Measurements from ENCODE around the gene GABRD. TPM values are rescaled to one million over a fixed set of nuclear protein-coding genes. Genes with fewer than 3 reads are reported as not detected.
"Not testable (repeated sequence)": the region's sequence is repeated elsewhere in the genome, so short reads cannot be mapped to it uniquely, and the experiment has no call there.

GABRD gene
- total and polyA plus RNA-seq, 10 donors: 0.35 to 1.2 (median 0.94) TPM; not detected in 3

DNA sequence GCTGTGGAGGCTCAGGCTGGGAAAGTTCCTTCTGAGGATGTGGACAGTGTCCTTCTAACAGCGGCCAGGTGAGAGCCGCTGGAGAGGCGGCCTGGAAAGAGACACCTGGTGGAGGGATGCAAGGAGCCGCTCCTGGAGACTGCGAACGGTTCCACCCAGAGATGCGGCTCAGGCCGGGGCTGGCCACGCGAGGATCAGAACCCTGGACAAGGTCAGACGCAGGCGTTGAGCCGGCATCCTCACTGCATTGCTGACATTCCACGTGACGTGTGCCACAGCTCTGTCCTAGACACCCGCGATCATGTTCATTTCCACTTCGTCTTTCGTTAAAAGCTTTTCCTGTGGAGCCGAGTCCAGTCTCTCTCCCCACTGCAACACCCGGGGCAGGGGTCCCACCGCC lies 44.3 kb upstream of the GABRD start:
- TF ChIP-seq POLR2A (IDR thresholded peaks at IDR 0.05) (no peak), POLR2AphosphoS5 (IDR thresholded peaks at IDR 0.05) (no peak)
- TF ChIP-seq, protein P1, sequence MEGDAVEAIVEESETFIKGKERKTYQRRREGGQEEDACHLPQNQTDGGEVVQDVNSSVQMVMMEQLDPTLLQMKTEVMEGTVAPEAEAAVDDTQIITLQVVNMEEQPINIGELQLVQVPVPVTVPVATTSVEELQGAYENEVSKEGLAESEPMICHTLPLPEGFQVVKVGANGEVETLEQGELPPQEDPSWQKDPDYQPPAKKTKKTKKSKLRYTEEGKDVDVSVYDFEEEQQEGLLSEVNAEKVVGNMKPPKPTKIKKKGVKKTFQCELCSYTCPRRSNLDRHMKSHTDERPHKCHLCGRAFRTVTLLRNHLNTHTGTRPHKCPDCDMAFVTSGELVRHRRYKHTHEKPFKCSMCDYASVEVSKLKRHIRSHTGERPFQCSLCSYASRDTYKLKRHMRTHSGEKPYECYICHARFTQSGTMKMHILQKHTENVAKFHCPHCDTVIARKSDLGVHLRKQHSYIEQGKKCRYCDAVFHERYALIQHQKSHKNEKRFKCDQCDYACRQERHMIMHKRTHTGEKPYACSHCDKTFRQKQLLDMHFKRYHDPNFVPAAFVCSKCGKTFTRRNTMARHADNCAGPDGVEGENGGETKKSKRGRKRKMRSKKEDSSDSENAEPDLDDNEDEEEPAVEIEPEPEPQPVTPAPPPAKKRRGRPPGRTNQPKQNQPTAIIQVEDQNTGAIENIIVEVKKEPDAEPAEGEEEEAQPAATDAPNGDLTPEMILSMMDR (IDR thresholded peaks at IDR 0.05 in 8 of 11, conservative IDR thresholded peaks at IDR 0.05 in 3 of 11): no peak
- Histone ChIP-seq H3K27ac (no peak overlapping the region), H3K27me3 (replicated peaks in 1 of 7) (peaks cover 0 to 38% (median 0%) of the 10 kb centered on the region in 7 donors), H3K4me3 (no peak overlapping the region), H3K4me1 (no peaks in the 10 kb centered on the region), H3K9me3 (no peaks in the 10 kb centered on the region), H3K36me3 (no peaks in the 10 kb centered on the region)
- 82 to 85% (median 85%) methylated on average over 16 to 22 of the region's 22 CpGs for WGBS, 5 donors
- no peak for DNase-seq
- intact Hi-C loops (cut with DNase I; ENCODE audit: low total_unique reads): no loop called here

DNA sequence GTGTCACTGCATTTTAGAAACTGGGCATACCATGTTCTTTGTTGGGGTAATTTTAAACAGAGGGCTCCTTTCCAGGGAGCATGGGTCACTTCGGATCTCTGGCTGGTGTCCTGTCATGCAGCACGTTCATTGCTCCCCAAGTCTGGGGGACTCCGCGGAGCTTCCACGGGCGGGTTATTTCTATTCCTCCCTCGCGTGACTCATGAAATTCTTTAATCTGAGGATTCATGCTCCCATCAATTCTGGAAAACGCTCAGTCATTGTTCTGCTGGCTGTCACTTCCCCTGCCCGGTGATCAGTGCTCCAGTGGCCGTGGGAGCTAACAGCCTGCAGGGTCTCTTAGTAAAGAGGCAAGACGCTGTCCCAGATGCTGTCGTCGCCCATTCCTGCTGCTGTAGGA lies 43.6 kb upstream of the GABRD start:
- Histone ChIP-seq H3K4me1 (no peaks in the 10 kb centered on the region), H3K27ac (no peak overlapping the region), H3K9me3 (no peaks in the 10 kb centered on the region), H3K36me3 (no peaks in the 10 kb centered on the region), H3K27me3 (replicated peaks in 1 of 7) (peaks cover 0 to 38% (median 0%) of the 10 kb centered on the region in 7 donors), H3K4me3 (no peak overlapping the region)
- no peak for TF ChIP-seq POLR2AphosphoS5 (IDR thresholded peaks at IDR 0.05)
- TF ChIP-seq, protein P1 (IDR thresholded peaks at IDR 0.05 in 8 of 11, conservative IDR thresholded peaks at IDR 0.05 in 3 of 11): no peak
- TF ChIP-seq POLR2A (IDR thresholded peaks at IDR 0.05): no peak
- WGBS, 5 donors: 64 to 69% (median 65%) methylated on average over 14 of the region's 14 CpGs
- intact Hi-C loops (cut with DNase I; ENCODE audit: low total_unique reads): no loop called here
- DNase-seq: no peak

DNA sequence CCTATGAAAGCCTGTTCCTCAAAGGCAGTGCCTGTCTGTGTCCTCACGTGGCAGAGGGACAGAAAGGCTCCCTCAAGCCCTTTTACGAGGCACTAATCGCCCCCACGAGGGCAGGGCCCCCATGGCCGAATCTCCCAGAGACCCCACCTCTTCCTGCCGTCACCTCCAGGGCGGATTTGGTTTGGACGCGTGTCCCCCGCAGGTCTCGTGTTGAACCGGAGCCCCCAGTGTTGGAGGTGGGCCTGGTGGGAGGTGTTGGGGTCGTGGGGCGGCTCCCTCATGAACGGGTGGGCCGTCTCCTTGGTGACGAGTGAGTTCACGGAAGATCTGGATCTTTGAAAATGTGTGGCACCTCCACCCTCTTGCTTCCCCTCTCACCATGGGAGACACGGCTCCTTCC lies 43.1 kb upstream of the GABRD start:
- Histone ChIP-seq H3K36me3 (no peaks in the 10 kb centered on the region), H3K27ac (no peak overlapping the region), H3K4me1 (no peaks in the 10 kb centered on the region), H3K9me3 (no peaks in the 10 kb centered on the region), H3K27me3 (replicated peaks in 1 of 7) (peaks cover 0 to 38% (median 0%) of the 10 kb centered on the region in 7 donors), H3K4me3 (no peak overlapping the region)
- 76 to 88% (median 86%) methylated on average over 16 to 19 of the region's 19 CpGs for WGBS, 5 donors
- no peak for TF ChIP-seq POLR2AphosphoS5 (IDR thresholded peaks at IDR 0.05)
- TF ChIP-seq, protein P1 (IDR thresholded peaks at IDR 0.05 in 8 of 11, conservative IDR thresholded peaks at IDR 0.05 in 3 of 11): no peak
- no peak for TF ChIP-seq POLR2A (IDR thresholded peaks at IDR 0.05)
- DNase-seq: no peak
- intact Hi-C loops (cut with DNase I; ENCODE audit: low total_unique reads): no loop called here

DNA sequence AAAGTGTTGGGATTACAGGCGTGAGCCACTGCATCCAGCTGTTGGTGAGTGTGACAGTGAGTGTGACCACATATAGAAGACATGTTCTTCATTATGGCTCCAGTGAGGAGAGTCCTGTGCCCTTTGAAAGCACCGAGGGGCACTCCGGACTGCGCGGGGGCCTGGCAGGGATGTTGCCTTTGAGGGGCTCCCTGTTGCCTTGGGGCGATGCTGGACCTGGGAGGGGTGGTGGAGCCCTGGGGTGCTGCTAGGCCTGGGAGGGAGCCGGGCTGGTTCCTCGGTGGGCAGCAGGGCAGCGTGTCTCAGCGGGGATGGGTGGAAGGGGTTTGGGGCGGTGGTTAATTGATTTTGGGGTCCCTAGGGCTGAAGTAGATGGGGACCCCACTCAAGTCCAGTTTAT lies 41.0 kb upstream of the GABRD start:
- no peak for TF ChIP-seq POLR2AphosphoS5 (IDR thresholded peaks at IDR 0.05)
- TF ChIP-seq, protein P1 (IDR thresholded peaks at IDR 0.05 in 8 of 11, conservative IDR thresholded peaks at IDR 0.05 in 3 of 11): no peak
- no peak for TF ChIP-seq POLR2A (IDR thresholded peaks at IDR 0.05)
- no peaks in the 10 kb centered on the region for H3K9me3 ChIP-seq
- no peak overlapping the region for H3K4me3 ChIP-seq
- H3K4me1 ChIP-seq: no peaks in the 10 kb centered on the region
- intact Hi-C loops (cut with DNase I; ENCODE audit: low total_unique reads): no loop called here
- 63 to 94% (median 89%) methylated on average over 11 of the region's 11 CpGs for WGBS, 5 donors
- H3K36me3 ChIP-seq: no peaks in the 10 kb centered on the region
- peaks cover 0 to 32% (median 0%) of the 10 kb centered on the region in 7 donors for H3K27me3 ChIP-seq (replicated peaks in 1 of 7)
- no peak overlapping the region for H3K27ac ChIP-seq
- DNase-seq: no peak

DNA sequence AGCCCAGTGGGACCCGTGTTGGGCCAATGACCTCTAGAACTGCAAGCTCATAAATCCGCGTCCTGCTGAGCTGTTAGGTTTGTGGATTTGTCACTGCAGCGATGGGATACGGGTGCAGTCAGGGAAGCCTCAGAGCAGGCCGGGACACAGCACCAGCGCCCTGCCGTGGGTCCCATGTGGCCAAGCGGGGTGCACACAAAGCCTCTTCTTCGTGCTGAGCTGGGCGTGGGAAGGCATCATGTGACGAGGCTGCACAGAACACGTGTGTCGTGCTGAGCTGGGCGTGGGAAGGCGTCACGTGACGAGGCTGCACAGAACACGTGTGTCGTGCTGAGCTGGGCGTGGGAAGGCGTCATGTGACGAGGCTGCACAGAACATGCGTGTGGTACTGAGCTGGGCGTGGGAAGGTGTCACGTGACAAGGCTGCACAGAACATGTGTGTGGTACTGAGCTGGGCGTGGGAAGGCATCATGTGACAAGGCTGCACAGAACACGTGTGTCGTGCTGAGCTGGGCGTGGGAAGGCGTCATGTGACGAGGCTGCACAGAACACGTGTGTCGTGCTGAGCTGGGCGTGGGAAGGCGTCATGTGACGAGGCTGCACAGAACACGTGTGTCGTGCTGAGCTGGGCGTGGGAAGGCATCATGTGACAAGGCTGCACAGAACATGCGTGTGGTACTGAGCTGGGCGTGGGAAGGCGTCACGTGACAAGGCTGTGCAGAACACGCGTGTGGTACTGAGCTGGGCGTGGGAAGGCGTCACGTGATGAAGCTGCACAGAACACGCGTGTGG lies 40.3 kb upstream of the GABRD start:
- peaks cover 0 to 24% (median 0%) of the 10 kb centered on the region in 7 donors for H3K27me3 ChIP-seq (replicated peaks in 1 of 7)
- intact Hi-C loops (cut with DNase I; ENCODE audit: low total_unique reads); H3K4me1 ChIP-seq; DNase-seq; H3K9me3 ChIP-seq; H3K36me3 ChIP-seq; H3K27ac ChIP-seq; H3K4me3 ChIP-seq: not testable (repeated sequence)
- WGBS, 5 donors: 90 to 95% (median 94%) methylated on average over 46 to 51 of the region's 51 CpGs
